ENCODE data around the gene CCDC180. TPM values are rescaled to one million over a fixed set of nuclear protein-coding genes. Genes with fewer than 3 reads are reported as not detected.

Gene CCDC180
- total RNA-seq, 2 donors from 2014 or later, result 5.2 to 8.2 TPM

GRCh38 chr9:97349400-97349799 is 41.9 kb downstream of the CCDC180 start:
- ATAC-seq, result no peak
- TF ChIP-seq CTCF (IDR thresholded peaks at IDR 0.05), result no peak
- TF ChIP-seq POLR2A (IDR thresholded peaks at IDR 0.05), result no peak
- Histone ChIP-seq H3K27ac (no peak overlapping the region), H3K36me3 (replicated peaks in 1 of 2; ENCODE audit: insufficient read depth in 1 of 2, low read depth in 2 of 2) (no peaks in the 10 kb centered on the region), H3K27me3 (no peaks in the 10 kb centered on the region), H3K9me3 (no peaks in the 10 kb centered on the region), H3K4me3 (no peak overlapping the region), H3K4me1 (no peaks in the 10 kb centered on the region)
- 96 to 100% methylated on average over 1 of the region's 1 CpG for WGBS, 2 donors
- intact Hi-C loops (cut with DNase I), result no loop called here
- DNase-seq, result no peak

GRCh38 chr9:97354637-97355036 is 47.2 kb downstream of the CCDC180 start:
- no peaks in the 10 kb centered on the region for H3K4me1 ChIP-seq
- ATAC-seq (no peak), DNase-seq (no peak)
- WGBS, 2 donors, result 88 to 92% methylated on average over 4 of the region's 4 CpGs
- no peaks in the 10 kb centered on the region for H3K9me3 ChIP-seq
- H3K27ac ChIP-seq, result no peak overlapping the region
- H3K36me3 ChIP-seq (replicated peaks in 1 of 2; ENCODE audit: insufficient read depth in 1 of 2, low read depth in 2 of 2), result peaks cover 0 to 2% of the 10 kb centered on the region in 2 donors
- intact Hi-C loops (cut with DNase I), result no loop called here
- TF ChIP-seq CTCF (IDR thresholded peaks at IDR 0.05) (no peak), POLR2A (IDR thresholded peaks at IDR 0.05) (no peak)
- no peaks in the 10 kb centered on the region for H3K27me3 ChIP-seq
- no peak overlapping the region for H3K4me3 ChIP-seq

- 75 to 81% methylated on average over 5 of the region's 5 CpGs for WGBS, 2 donors
- no peak for TF ChIP-seq POLR2A (IDR thresholded peaks at IDR 0.05)
- no peak for TF ChIP-seq CTCF (IDR thresholded peaks at IDR 0.05)
- no peak for ATAC-seq
Measured at GRCh38 chr9:97357056-97357455, 49.6 kb downstream of the CCDC180 start.

More at GRCh38 chr9:97357056-97357455, 49.6 kb downstream of the CCDC180 start:
- no peak overlapping the region for H3K4me3 ChIP-seq
- H3K27ac ChIP-seq, result no peak overlapping the region
- H3K4me1 ChIP-seq, result no peaks in the 10 kb centered on the region
- no peak for DNase-seq
- no peaks in the 10 kb centered on the region for H3K9me3 ChIP-seq
- H3K36me3 ChIP-seq (replicated peaks in 1 of 2; ENCODE audit: insufficient read depth in 1 of 2, low read depth in 2 of 2), result peaks cover 0 to 2% of the 10 kb centered on the region in 2 donors
- intact Hi-C loops (cut with DNase I), result no loop called here
- H3K27me3 ChIP-seq, result no peaks in the 10 kb centered on the region

Small RNA genes lying within 50 kb of the gene (small RNA-seq; reads per million reads assigned to genes)
- gene AL512590.2, result not detected
- gene CCDC180, result not detected

Other genes starting within 250 kb of the CCDC180 start
- 1 to 10 TPM; 2.3 to 7.5 TPM for gene TDRD7, start 104.4 kb downstream of the CCDC180 start, total RNA-seq
- gene TMOD1, start 194.0 kb downstream of the CCDC180 start, total RNA-seq, result 10 to 100 TPM in 1 of 2 donors, 1 to 10 TPM in 1; 9.2 to 16.1 TPM

All from body of pancreas (tissue), 4 donors.